Right hindlimb (tissue), 1 donor: Measurements from ENCODE around the gene COL23A1.

Source experiments
- DNase-seq: peaks from one replicate; pipeline ENCODE4 v3.0.0-alpha.2; 2018

COL23A1 gene

DNA sequence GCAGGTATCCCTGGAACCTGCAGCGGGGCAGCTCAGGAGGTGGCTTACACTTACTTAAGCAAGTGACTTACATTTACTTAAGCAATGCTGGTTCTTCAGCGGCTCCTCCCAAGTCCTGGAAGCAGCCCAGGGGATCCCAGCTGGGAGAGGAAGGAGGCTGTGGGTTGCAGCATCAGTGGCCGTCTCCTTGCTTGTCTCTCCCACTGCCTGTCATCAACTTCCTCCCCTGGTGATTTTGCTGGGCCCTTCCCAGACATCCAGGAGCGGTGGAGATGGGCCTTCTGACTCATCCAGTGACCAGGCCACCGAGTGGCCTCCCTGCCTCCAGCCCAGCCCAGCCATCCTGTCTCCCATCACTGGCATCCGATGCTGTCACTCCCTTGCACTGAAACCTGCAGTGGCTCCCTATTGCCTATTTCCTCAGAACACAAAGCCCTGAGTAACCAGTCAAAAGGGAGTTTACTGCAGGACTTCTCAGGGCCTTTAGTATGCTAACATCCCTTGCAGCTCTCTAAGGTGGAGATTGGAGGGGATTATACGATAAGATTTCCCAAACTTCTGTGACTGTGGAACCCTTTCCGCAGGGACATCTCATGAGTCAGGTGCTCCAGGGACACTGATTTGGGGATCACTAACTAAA, 201.7 kb downstream of the COL23A1 start:
- DNase-seq = peak; percentile 81

DNA sequence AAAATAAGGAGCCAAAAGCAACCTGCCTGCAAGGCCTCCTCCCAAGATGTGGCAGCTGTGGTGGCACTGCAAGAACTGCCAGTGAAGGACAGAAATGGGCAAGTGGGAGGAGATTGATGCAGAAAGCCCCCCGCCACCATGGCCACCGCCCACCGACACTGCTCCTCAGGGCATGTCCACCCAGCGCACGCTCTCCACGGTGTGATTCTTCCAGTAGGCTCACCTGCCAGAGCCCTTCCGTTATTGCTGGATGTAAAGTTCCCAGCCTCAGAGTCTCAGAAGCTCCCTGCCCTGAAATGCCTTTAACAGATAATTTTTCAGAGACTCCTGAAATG, 202.4 kb downstream of the COL23A1 start:
- DNase-seq = peak; percentile 17

DNA sequence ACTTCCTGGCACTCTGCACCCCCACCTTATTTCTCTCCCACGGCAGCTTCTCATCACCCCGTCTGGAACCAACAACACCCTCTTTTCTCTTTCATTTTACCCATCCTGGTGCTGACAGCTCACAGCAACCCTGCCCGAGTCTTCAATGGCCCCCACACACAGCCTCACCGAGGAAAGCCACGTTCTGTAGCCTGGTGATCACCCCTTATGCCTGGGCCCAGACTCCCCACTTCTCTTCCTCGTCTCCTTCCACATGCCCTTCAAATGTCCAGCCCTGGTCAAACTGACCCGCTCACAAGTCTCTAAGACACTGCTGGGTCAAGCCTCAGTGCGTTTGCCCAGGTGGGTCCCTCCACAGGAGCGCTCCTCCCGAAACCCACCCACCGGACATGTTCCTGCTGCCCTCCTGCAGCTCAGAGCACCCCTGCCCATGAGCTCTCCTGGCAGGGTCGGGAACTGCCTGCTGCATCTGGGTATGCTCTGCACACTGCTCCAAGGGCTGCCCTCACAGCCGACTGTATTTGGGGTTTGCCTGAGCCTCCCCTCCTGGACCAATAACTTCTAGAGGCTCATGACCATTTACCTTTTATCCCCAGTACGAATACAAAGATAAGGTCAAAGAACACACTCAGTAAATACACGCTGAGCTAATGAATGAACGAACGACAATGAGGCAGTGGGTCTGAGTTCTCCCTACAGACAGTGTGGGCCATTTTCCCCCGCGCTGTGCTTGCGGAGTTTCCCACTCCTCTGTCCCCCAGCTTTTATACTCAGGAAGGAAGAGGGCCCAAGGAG, 202.9 kb downstream of the COL23A1 start:
- peak; percentile 9 for DNase-seq

DNA sequence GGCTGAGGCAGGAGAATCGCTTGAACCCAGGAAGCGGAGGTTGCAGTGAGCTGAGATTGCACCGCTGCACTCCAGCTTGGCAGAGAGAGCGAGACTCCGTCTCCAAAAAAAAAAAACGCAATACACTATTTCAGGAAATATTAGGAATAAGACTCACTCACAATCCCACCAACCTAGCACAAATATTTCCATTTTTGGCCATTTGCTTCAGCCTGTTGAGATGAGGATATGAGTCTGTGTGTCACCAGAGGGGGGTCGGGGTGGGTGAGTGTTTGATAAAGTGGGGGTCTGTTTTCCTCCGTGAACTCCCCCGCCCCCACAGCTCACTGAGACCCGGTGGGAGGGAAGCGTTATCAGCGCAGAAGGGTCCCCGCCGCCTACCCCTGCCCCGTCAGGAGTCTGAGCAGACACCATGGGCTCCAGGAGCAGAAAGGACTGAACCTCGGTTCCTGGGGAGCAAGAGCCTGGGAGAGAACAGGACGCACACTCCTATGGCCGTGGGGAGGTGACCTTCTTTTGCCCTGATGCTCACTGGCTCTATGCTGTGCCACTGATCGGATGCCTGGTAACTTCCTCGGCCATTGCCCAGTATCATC, 203.8 kb downstream of the COL23A1 start:
- peak; percentile 8 for DNase-seq

DNA sequence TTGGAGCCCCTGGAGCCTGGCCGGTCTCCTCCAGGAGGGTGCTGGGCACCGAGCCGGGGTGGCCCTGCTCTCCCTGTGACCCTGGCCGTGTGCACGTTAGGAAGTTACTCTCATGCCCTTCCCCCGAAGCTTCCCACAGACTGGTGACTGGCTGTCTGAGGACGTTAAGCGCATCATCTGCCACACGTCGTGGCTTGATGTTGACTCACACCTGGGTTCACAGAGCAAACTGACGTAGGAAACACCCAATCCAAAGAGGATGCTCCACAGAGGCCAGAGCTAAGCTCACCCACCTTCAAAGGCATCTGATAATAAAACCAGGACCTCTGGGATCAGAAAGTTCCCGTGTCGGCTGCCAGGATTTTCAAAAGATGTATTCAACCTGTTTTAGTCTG, 204.7 kb downstream of the COL23A1 start:
- peak; percentile 13 for DNase-seq

DNA sequence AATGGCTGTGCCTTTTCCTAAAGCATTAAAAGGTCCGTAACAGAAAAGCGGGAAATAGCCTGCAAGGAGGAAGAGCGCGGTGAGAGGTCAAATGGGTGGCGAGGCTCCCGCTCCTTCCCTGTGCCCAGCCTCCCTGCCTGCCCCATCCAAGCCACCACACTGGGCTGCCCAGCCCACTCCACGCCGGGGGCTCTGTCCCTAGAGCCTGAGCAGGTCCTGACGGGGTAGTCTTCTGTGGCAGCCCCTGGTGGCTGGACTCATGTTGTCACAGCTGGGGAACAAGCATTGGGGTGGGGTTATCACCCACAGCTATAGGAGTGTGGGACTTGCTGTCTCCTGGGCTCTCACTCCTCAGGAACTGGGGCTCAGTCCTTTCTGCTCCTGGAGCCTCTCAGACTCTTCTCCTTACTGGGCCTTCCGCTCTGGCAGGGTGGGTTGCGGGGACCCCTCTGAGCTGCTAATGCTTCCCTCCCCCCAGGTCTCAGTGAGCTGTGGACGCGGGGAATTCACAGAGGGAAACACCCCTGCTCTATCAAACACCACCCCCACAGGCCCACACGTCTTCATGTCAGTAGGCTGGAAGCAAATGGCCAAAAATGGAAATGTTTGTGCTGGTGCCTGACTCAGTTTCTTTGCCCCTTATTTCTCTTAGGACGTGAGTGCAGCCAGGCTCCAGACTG, 205.2 kb downstream of the COL23A1 start:
- DNase-seq = peak; percentile 13

DNA sequence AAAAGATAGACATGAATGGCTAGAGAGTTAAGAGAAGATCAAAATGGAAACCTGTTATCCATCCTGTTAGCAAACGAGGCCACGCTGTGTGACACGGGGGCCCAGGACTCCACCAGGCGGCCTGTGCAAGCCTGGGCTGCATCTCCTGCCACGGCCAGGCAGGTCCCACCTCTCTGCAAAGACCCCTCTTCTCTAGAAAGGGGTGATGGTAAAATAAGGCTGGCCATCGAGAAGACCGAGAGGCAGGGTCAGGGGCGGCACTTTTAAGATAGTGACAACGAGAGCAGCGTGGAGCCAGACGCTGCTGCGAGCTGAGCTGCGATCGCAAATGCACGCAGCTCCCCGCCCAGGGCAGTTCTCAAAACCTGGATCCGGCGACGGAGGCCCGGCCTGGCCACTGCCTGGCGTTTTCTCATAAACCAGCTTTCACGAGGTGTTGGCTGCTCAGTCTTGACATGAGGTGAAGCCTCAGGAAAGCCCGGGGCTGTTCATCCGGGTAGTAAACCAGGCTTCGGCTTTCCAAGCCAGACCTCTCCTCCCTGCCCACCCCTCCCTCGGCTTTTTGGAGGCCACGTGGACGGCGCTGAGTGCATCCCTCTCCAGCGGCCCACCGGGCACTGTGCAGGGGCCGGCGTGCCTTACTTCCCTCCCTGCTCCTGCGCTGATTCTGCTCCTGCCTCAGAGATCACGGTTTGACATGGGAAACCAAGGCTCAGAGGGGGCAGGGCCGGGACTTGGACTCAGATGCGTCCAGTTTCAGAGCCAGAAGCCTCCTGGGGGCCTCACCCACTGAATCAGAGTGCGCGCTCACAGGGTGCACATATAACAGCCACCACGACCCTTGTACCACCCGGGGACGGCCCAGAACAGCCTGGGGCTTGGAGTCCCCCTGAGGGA, 206.0 kb downstream of the COL23A1 start:
- peak; percentile 52 for DNase-seq

DNA sequence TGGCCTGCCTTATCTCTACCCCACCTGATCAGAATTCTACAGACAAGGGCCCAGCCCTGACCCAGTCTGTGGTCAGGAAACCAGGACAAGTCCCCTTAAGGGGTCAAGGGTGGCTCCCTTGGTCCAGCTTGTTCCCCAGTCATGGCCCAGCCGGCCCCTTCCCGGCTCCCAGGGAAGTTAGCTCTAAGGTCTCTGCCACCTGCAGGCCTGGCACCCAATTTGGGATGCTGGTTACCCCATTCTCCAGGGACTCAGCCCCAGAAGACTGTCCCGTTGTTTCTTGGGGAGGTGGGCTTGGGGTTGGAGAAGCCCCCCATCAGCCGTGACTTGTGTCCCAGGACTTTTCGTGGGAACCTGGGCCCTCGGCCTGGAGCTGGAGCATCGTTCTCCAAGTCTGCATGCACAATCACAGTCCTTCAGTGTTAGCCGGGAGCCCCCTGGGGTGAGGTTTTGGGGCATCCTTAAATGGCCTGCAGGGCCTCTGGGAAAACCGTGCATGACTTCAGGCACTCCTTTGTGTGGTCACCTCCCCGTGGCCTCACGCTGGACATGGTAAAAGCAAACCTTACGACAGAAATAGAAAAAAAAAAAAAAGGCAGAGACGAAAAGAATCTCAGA, 206.8 kb downstream of the COL23A1 start:
- DNase-seq = peak; percentile 11

DNA sequence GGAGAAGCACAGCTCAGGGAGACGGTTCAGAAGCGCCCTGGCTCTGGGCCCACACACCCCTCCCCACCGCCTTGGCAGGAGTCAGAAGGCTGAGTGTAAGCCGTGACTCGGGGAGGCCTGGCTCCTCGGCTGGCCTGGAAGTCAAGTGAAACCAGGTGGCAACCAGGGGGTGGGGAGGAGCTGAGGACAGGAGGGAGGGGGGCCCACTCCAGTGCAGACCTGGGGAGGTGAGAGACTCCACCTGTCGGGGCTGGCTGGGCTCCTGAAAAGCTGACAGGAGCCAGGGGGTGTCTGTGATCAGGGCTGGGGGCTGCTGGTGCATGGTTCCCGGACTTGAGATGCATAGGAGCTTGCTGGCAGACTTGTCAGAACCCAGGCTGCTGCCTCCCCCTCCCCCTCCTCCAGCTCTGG, 207.4 kb downstream of the COL23A1 start:
- peak; percentile 64 for DNase-seq

DNA sequence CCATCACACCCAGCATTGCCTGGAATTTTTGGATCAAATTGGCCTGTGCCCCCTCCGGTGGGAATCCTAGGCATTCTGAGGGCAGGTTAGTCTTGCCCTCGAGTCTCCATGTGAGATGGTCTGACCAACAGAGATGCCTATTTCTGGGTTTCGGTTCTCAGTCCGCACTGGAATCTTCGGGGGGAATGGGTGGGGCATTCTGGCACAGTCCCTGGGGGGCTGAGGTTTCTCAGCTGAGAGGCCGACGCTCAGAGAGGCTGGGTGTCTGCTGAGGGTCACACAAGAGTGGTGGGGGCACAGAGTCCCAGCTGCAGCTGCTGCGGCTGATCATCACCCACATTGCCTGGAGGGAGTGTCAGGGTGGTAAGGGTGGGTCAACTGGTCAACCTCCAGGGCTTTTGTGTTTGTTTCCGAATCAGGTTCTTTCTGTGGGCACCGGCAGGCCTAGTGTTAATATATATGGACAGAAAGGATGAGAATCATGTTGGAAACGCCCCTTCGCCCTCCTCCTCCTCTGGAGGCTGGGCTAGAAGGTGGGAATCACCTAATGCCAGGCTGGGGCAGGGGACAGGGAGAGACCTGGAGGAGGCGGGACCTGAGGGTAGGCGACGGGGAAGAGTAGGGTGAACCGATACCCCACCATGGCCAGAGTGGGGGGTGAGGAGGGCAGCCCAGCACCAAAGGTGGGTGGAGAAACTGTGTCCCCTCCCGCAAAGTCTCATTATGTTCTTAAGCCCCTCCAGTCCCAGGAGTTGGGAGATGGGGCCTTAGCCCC, 208.1 kb downstream of the COL23A1 start:
- DNase-seq = no peak

DNA sequence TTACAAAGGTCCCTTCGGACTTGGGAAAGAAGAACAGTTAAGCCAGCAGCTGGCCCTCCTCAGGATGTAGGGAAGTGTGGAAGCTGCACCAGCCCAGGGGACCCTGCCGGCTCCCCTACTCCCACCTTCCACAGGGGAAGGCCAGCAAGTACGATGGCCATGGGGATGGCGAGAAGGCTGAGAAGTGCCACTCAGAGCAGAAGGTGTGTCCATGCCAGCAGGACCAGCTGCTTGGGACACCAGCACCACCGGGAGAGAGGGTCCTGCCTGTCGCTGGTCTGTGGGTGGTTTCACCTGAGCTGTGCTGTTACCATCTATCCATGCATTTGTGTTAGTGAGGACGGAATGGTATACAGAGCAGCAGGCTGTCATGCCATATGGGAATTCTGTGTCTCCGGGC, 209.0 kb downstream of the COL23A1 start:
- no peak for DNase-seq

DNA sequence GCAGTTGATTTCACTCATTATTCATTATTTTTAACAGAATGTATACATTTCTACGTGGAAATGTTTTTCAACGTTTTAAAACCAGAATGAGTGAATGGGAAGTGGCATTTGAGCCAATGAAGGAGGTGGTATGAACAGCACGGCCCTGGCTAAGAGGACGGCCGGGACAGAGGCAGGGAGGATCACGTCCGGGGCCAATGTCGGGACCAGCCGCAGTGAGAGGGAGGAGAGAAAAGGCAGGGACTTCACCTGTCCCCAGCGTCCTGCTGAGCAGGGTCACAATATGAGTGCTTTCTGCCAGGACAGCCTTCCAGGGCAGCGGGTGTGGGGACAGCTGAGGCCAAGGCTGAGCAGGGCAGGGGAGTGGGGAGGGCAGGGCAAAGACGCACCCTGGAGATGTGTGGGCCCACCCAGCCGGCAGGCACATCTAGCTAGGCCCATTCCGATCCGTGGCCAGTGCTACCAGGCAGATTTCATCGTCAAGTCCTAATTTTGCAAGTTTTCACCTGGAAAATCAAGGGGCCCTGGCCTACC, 209.6 kb downstream of the COL23A1 start:
- no peak for DNase-seq

DNA sequence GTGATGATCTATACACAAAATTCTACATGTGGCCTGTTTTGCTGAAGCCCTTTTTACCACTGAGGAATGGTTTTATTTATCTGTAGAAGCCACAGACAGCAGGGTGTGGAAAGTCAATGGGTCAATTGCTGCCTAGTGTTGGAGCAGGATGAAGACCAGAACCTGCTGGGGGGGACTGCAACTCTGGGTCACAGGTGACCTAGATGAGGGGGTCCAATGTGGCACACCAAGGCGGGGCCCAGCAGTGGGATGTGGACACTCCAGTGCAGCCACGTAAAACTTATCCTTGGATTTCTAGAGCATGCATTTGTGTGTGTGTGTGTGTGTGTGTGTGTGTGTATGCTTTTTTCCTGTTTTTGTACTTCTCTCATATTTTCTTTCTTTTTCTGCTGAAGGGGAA, 210.1 kb downstream of the COL23A1 start:
- no peak for DNase-seq

DNA sequence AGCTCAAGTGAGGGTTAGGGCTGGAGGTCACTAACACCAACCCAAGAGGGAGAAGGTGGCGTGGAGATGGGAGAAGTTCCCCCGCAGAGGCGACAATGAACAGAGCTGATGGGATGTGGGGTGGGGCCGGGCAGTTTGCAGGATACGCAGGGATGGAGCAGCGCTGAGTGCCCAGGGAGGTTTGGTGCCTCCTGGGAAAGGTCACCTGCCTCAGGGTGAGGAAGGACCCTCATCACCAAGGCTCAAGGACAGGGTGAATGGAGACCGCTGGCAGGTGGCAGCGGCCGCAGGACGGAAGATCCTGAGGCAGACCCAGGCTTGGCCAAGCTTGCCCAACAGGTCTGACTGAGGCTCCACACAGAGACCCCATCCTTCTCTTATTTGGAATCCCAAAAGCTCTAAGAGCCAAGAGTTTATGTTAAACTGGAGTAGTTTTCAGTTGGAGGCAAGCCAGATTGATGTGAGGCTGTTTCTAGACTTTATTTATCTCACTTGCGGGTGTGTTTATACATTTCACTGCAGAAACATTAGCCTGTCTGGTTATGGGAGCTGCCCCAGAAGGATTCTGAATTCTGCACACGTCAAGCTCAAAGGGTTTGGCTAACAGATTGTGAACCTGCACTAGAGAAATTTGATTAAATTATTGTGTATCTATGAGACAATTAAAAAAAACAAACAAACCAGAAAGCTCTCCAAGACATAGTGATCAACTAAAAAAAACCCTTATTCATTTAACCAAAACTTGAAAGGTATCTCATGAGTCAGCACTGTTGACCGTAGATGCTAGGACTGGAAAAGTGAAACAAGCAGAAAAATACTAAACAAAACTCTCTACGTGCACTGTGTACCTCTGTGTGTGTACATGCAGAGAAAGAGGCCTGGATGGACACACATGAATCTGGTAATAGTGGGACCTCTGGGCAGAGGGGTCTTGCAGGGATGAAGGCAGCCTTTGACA, 211.4 kb downstream of the COL23A1 start:
- no peak for DNase-seq

DNA sequence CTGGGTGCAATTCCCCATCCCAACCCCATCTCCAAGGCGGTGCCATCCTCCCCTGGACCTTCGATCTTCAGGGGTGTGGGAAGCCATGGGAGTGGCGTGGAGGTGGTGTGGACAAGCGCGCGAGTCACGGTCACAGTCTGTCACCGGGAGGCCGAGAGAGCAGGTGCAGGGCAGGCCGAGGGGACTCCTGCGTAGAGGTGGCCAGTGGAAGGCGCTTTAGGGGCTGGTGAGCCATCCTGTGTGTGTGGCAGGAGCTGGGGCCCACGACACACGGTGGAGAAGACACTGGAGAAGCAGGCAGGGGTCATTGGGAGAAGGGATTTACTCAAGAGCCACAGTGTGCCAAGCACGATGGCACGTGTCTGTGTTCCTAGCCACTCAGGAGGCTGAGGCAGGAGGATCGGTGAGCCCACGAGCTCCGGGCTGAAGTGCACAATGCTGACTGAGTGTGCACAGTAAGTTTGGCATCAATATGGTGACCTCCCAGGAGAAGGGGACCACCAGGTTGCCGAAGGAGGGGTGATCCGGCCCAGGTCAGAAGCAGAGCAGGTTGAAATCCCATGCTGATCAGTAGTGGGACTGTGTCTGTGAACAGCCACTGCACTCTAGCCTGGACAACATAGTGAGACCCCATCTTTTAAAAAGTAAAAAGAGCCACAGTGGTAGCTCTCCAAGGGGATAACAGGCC, 212.5 kb downstream of the COL23A1 start:
- no peak for DNase-seq

DNA sequence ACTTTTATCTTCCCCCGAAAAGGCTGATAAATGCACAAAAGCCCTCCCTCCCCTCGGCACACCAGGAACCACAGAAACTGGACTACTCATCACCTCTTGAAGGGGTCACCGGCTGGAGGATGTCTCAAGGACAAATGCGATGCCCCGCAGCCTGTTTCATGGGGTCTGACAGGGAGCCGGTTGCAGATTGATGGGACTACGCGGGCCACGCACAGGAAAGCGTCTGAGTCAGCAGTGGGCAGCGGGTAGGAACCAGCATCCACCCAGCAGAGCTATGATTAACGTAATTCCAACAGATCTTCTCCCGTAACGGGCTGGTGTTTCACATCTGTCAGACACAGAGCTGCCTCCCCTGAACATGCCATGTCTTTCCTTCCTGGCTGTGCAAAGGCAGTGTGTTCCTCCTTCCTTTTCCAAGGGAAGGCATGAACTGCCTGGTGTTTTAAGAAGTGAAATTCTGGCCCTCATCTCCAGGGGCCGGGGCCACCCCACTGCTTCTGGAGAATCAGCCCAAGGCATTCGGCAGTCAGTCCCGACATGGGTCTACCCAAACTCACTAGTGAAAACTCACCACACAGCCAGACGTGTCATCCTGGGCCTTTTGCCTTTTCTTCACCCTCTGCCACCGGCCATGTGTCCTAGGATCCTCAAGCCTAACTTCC, 213.1 kb downstream of the COL23A1 start:
- no peak for DNase-seq

DNA sequence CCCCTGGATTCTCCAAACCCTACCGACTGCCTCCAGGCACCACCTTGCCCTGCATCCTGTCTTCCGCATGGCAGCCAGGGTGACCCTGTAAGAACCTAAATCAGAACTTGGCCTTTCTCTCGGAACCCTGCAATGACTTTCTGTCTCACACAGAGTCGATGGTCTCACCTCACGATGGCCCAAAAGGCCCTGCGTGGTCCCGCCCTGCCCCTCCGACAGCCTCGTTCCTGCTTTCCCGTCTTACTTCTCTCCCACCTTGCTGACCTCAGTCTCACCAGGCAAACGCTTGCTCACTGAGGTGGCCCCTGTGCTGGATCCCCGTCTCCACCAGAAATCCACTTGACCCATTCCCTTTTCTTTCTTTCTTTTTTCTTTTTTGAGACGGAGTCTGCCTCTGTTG, 214.8 kb downstream of the COL23A1 start:
- no peak for DNase-seq

DNA sequence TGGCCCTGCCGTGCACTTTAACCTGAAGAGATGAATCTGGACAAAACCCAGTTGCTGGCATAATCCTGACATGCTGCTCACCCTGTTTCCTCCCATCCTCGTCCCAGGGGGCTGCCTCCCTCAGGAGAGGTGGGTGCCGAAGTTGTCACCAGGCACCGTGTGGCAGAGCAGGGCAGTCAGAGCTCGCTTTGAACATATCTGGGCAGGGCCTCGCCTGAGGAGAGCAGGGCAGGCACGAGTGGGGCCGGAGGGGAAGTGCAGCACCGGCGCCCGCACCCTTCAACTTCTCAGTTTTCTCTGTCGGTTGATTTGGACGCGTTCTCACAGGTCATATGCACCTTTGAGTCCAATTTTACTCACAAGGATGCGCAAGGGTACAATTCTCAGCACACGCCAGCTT, 216.5 kb downstream of the COL23A1 start:
- DNase-seq = no peak

DNA sequence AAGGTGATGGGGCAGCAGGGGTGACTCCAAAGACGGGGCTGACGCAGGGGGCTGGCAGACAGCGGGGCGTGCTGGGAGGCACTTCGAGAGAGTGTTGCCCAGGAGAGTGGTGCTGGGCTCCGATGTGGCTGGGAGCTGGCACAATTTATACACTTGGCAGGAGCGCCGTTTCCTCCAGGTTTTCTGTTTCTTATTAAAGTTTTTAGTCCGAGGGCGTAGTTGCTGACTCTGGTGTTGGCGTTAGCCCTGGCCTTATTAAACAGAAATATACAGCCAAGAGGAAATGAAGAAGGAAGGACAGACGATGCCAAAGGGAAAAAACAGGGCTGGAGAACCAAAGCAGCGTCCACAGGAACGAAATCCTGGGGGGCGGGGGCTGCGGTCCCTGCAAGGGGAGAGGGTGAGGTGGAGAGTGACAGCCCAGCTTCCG, 218.0 kb downstream of the COL23A1 start:
- peak; percentile 79 for DNase-seq
